GM18526 (cell line): ENCODE measurements around the gene FBXO45.

Experiments used
- POLR2A ChIP-seq: IDR thresholded peaks from 3 replicates; pipeline ENCODE4 v1.6.1; 2011; ENCODE audit not compliant: insufficient read length; ENCODE audit errors: extremely low read depth

FBXO45 gene

GRCh38 chr3:196554205-196554604, 14.3 kb upstream of the FBXO45 start:
- TF ChIP-seq POLR2A, result no peak

GRCh38 chr3:196555295-196555694, 13.2 kb upstream of the FBXO45 start:
- no peak for TF ChIP-seq POLR2A

GRCh38 chr3:196557236-196557635, 11.2 kb upstream of the FBXO45 start:
- TF ChIP-seq POLR2A, result no peak

GRCh38 chr3:196558476-196558875, 10.0 kb upstream of the FBXO45 start:
- TF ChIP-seq POLR2A, result no peak

- no peak for TF ChIP-seq POLR2A
These were observed 8.6 kb upstream of the FBXO45 start for GRCh38 chr3:196559826-196560225.

GRCh38 chr3:196563721-196564225, 4.7 kb upstream of the FBXO45 start:
- TF ChIP-seq POLR2A, result no peak

GRCh38 chr3:196569003-196569516, 600 bp downstream of the FBXO45 start:
- TF ChIP-seq POLR2A, result no peak

GRCh38 chr3:196572389-196572788, 3.9 kb downstream of the FBXO45 start:
- no peak for TF ChIP-seq POLR2A

GRCh38 chr3:196585044-196585757, 16.7 kb downstream of the FBXO45 start:
- no peak for TF ChIP-seq POLR2A

- no peak for TF ChIP-seq POLR2A
These were observed 21.8 kb downstream of the FBXO45 start for GRCh38 chr3:196590279-196590678.

GRCh38 chr3:196596355-196596754, 27.9 kb downstream of the FBXO45 start:
- no peak for TF ChIP-seq POLR2A

- no peak for TF ChIP-seq POLR2A
These were observed 31.3 kb downstream of the FBXO45 start for GRCh38 chr3:196599734-196600128.

GRCh38 chr3:196600359-196600758, 31.9 kb downstream of the FBXO45 start:
- no peak for TF ChIP-seq POLR2A

GRCh38 chr3:196602673-196603072, 34.2 kb downstream of the FBXO45 start:
- no peak for TF ChIP-seq POLR2A

- no peak for TF ChIP-seq POLR2A
These were observed 35.2 kb downstream of the FBXO45 start for GRCh38 chr3:196603683-196604082.

- TF ChIP-seq POLR2A, result no peak
These were observed 36.1 kb downstream of the FBXO45 start for GRCh38 chr3:196604548-196604947.

GRCh38 chr3:196608693-196609092, 40.2 kb downstream of the FBXO45 start:
- TF ChIP-seq POLR2A, result no peak
